Mammary epithelial cell (primary cell): ENCODE measurements around the gene ATP6V1A.

Experiments used
- EZH2 ChIP-seq: IDR thresholded peaks from 2 replicates; pipeline ENCODE4 v1.6.1; 2012; ENCODE audit warnings: low read length, inconsistent platforms, borderline replicate concordance
- TF ChIP-seq, protein P1 (sequence below), 2 donors: IDR thresholded peaks in 1 of 2; conservative IDR thresholded peaks in 1 of 2; 2 replicates each; pipeline ENCODE4 v1.5.1; 2011 to 2012; ENCODE audit warnings: inconsistent platforms in 2 of 2, low read length in 2 of 2, mild to moderate bottlenecking in 2 of 2, control low read depth in 1 of 2, low read depth in 1 of 2; ENCODE audit not compliant: insufficient read depth in 1 of 2; ENCODE audit errors: extremely low read depth in 1 of 2

DNA sequence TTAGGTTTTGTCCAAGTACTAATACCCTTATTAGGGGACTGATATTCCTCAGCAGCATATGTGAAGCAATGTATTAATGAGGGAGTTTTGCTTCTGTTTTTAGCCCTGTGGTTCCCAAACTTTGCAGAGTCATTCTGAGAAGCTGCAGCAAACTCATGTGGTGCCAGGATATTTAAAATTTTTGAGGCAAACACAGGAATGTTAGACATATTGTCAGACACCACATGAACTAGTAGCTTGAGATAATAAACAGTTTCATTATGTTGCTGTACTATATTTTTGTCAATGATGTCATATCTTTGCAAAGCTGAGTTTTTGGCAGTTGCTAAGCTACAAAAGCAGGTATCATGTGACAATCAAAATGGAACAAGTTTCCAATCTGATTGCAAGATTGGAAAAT, 36.6 kb downstream of the ATP6V1A start:
- TF ChIP-seq, protein P1, sequence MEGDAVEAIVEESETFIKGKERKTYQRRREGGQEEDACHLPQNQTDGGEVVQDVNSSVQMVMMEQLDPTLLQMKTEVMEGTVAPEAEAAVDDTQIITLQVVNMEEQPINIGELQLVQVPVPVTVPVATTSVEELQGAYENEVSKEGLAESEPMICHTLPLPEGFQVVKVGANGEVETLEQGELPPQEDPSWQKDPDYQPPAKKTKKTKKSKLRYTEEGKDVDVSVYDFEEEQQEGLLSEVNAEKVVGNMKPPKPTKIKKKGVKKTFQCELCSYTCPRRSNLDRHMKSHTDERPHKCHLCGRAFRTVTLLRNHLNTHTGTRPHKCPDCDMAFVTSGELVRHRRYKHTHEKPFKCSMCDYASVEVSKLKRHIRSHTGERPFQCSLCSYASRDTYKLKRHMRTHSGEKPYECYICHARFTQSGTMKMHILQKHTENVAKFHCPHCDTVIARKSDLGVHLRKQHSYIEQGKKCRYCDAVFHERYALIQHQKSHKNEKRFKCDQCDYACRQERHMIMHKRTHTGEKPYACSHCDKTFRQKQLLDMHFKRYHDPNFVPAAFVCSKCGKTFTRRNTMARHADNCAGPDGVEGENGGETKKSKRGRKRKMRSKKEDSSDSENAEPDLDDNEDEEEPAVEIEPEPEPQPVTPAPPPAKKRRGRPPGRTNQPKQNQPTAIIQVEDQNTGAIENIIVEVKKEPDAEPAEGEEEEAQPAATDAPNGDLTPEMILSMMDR (conservative IDR thresholded peaks at IDR 0.05 in 1 of 2, IDR thresholded peaks at IDR 0.05 in 1 of 2; ENCODE audit: extremely low read depth in 1 of 2, insufficient read depth in 1 of 2, low read depth in 1 of 2, low read length in 2 of 2): no peak
- no peak for TF ChIP-seq EZH2
